ENCODE measurements around the gene BMP6. TPM values are rescaled to one million over a fixed set of nuclear protein-coding genes. Genes with fewer than 3 reads are reported as not detected.

Gene BMP6
- total RNA-seq, 2 donors from 2014 or later = 2.0 to 5.7 TPM

Other genes starting within 250 kb of the BMP6 start
- 1 to 10 TPM; 3.0 to 3.4 TPM for gene DSP, start 184.4 kb upstream of the BMP6 start, total RNA-seq
- 1 to 10 TPM; 8.9 to 10.0 TPM for gene SNRNP48, start 135.9 kb upstream of the BMP6 start, total RNA-seq
- 100 to 1,000 TPM in 1 of 2 donors, 10 to 100 TPM in 1; 98.2 to 122 TPM for gene TXNDC5, start 184.7 kb downstream of the BMP6 start, total RNA-seq

Data from posterior vena cava (tissue), 2 donors.